GM12864 (cell line): ENCODE results near the gene RSAD2.

Experiments
- DNase-seq: peaks from one replicate; pipeline ENCODE4 v3.0.0-alpha.2; 2011; ENCODE audit warnings: low read depth
- H3K4me3 ChIP-seq: 2 replicates; pipeline ENCODE4 v1.5.1; 2011; ENCODE audit warnings: mild to moderate bottlenecking, low read depth, low read length, control low read depth
- CTCF ChIP-seq: IDR thresholded peaks from 2 replicates; pipeline ENCODE4 v1.5.1; 2011; ENCODE audit warnings: low read depth, mild to moderate bottlenecking, moderate library complexity, low read length, control low read depth, inconsistent platforms; ENCODE audit errors: missing control alignments

The RSAD2 gene

GRCh38 chr2:6917761-6918421 is 40.3 kb downstream of the RSAD2 start:
- DNase-seq, result no peak

GRCh38 chr2:6919901-6920742 is 42.5 kb downstream of the RSAD2 start:
- no peak for TF ChIP-seq CTCF
- DNase-seq, result no peak

More at GRCh38 chr2:6917761-6918421, 40.3 kb downstream of the RSAD2 start:
- no peak for TF ChIP-seq CTCF
- H3K4me3 ChIP-seq, result peak overlapping the region; percentile 54

DNA sequence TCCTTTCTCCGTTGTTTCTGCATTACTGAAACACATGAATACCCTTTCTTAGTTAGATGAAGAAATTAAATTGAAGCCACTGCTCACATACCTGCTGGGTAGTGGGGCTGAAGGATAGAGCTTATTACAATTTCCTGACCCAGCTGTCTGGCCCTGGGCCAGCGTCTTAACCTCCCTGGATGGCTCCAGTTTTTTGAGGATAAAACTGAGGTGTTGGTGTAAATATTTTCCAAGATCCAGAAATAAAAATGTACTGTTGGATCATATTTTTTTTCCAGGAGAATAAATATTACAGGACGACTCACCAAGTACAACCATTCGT is 43.1 kb downstream of the RSAD2 start:
- no peak for TF ChIP-seq CTCF
- H3K4me3 ChIP-seq, result no peak overlapping the region
- no peak for DNase-seq

More at GRCh38 chr2:6919901-6920742, 42.5 kb downstream of the RSAD2 start:
- H3K4me3 ChIP-seq, result no peak overlapping the region

- H3K4me3 ChIP-seq, result no peak overlapping the region
- no peak for DNase-seq
- TF ChIP-seq CTCF, result no peak
Observed at GRCh38 chr2:6921321-6921922, 43.8 kb downstream of the RSAD2 start.

DNA sequence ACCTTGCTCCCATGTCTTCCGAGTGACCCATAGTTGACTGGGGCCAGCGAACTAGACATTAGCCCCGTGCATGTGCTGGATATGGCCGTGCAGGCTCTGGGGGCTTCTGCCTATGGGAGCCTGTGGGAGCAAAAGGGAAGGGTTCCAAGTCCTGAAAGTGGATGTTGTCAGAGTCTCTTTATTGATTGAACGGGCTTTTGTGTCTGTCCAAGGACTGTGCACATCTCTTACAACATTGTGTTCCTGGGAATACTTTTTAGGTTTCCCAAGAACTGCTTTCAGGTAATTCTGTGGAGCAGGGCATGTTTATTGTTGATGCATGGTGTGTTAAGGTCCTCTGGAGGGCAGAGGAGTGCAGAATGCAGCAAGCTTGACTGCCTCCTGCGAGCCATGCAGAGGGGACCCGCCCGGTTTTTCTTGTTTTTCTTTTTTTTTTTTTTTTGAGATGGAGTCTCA is 44.7 kb downstream of the RSAD2 start:
- no peak overlapping the region for H3K4me3 ChIP-seq
- no peak for DNase-seq
- no peak for TF ChIP-seq CTCF

DNA sequence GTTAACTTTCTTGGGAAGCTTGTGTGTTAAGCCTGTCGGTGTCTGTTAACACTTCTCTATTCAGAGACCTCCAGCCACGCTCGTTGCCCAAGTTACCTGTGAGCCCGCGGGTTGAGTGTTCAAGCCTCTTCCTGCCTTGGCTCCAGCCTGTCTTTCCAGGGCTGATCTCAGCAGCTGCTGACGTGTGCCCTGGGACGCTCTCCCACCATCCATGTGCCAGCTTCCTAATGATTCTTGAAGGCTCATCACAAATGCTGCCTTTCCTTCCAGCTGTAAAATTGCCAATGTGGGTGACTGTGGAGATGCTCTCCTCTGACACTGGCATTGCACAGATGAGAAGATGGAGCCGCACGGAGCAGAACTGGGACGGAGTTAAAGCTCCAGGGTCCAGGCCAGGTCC is 45.7 kb downstream of the RSAD2 start:
- no peak for TF ChIP-seq CTCF
- DNase-seq, result no peak
- H3K4me3 ChIP-seq, result no peak overlapping the region
